ENCODE results near the gene LARGE1.

Gene LARGE1

DNA sequence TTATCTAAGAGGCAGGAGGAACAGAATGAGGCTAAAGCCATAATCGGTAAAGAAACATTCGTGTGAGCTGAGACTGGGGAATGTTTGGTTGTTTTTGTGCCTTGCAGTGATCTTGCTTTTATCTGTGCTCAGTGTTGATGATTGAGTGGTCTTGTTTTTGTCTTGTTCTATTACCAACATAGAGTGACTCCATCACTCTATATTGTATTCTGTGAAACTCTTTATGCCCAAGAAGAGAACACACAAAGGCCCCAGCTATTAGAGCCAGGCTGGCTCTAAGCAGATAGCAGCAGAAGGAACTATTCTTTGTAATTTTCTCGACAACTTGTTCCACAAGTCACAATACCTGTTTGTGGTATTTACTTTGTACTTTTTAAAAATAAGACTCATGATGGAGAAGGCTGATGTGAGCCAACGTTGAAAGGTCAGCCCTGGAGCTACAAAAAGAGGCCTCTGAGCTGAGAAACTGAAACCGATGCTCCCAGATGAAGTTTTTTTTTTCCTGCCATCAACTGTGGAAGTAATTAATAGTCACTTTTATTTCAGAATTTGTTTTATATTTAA lies 68.4 kb downstream of the LARGE1 start:
- DNase-seq, result no peak

DNA sequence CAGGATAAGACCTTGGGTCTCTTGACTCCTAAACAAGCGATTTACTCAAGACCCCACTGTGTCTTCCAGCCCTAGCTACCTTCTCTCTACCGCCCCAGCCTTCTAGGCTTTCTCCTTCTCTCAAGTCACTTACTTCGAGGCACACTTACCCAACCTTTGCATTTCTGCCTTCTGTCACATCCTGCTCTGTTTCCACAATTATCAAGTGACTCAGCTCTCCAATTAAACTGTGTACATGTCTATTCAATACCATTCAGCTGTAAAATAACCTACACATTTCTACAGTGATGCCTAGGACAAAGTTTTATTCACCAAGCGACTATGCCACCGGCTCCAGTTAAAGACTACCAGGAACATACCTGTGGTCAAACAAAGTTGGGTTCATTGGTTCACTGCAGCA lies 69.0 kb downstream of the LARGE1 start:
- no peak for DNase-seq

DNA sequence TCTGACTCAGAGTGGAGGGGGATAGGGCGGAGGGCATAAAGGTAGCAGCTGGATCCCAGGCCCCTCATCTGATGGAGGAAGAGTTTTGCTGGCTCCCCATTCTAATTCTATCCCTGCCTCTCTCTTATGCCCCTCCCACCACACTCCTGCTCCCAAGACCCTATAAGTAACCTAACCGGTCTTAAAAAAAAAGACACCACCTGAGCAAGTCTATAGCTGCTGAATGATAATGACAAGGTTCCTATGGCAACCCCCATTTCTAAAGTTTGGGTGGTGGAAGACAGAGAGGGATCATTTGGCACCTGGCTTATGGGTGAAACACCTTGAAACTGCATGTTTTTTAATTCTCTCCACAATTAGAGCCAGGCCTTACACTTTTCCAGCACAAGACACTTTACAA lies 69.6 kb downstream of the LARGE1 start:
- DNase-seq, result no peak

DNA sequence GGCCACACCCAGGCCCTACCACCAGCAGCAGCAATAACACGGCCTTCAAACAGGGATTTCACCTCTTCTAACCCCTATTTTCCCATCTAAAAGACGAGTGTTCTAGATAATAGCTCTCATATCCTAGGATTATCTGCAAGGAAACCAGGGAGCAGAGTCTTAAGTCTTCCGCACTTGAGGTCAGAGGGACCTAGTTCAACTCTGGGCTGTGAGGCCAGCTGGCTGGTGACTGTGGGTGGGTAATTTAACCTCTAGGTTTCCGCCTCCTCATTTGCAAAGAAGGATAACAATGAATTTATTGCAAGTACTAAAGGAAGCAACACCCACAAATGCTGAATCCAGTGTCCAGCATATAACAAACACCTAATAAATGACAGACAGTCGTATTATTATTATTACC lies 70.1 kb downstream of the LARGE1 start:
- no peak for DNase-seq

DNA sequence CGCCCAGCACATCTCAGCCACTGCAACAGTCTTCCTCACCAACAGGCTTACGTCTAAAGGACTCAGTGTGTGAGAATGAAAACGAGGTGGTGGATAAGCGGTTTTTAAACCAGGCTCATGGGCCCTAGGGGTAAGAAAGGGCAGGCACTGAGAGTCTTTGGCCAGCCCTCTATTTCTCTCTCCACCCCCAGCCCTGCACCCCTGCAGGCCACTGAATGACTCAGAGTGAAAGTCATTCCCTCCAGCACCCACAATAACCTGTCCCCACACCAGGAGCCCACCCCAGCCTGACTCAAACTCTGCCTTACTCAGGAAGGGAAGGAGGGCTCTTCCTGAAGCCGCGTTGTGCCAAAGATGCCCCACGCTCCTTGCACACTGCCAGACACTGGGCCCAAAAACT lies 72.0 kb downstream of the LARGE1 start:
- no peak for DNase-seq

DNA sequence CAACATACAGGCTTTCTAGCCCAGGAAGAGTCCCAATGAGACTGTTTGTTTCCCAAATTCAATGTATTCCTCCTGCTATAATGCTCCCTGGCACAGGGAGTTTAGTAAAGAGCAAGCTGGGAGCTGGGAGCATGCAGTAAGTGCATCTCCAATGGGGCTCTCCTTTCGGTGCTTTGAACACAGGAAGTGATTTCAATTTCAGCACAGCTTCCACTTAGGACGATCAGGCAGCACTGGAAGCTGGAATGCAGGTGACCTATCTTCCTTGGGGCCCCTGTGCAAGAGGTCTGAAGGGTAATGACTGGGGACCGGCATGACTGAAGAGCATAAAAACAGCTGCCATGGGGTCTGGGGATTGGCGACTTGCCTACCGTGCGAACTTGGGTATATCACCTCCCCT lies 76.0 kb downstream of the LARGE1 start:
- no peak for DNase-seq

DNA sequence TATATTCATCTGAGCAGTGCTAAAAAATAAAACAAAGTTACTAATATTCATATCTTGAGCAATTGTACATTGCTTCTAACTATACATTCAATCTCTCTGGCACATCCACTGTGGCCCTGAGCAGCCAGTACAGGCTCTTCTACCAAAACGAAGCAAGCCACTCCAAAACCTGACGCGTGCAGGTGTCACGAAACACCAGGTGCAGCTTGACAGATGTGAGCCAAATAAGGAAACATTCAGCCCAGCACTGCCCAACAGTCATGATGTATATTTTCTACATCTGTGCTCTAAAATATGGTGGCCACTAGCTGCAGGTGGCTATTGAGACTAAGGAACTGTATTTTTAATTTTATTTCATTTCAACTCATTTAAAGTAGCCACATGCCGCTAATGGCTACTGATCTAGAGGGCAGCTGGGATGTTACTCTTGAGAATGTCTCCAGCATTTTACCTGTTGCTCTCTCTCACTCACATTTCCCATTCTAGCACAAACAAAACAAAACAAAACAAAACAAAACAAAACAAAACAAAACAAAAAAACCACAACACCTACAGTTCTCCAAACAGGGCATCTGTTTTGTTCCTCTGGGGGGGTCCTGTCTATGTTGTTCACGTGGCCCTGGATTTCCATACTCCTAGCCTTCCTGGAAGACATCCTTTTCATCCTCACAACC lies 77.7 kb downstream of the LARGE1 start:
- no peak for DNase-seq

DNA sequence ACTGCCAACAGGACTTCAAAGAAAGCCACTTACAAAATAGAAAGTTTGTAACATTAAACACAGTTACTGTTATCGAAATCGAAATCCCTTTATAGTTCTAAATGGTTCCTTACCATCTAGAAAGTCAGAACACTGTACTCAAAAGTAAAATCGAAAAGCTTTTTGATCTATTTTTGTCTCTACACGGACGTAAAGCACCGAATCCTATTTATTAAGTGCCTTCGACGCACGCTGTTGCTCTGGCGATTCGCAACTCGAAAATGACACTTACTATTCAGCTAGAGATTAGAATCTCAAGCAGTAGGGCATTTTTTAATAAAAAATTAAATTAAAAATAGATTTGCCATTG lies 78.3 kb downstream of the LARGE1 start:
- DNase-seq, result no peak

DNA sequence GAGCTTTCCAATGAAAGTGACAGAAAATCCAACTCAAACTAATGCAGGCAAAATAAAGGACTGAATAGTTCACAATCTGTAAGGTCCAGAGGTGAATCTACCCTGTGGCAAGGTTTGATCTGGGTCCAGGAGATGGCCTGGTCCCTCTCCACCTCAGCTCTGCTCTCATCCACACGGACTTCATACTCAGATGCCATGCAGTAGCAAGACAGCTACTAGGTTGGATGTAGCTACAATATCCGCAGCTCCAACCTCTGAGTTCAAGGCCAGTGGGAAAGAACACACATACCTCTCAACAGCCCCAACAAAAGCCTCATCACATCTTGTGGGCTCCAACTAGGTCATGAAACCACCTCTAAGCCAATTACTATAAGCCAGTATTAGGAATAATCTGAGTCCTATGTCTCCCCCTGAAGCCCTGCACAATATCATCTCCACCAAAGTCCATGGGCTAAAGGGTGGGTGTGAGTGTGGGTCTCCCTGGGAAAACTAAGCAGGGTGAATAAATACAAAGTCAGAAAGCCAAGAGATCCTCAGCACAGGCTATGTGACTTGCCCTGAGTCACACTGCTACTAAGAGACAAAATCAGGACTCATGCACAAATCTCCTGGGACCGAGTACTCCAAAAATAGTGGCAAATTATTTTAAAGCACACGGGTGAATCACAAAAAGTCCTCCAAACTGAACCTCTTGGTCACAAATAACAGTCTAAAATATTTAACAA lies 78.8 kb downstream of the LARGE1 start:
- no peak for DNase-seq

DNA sequence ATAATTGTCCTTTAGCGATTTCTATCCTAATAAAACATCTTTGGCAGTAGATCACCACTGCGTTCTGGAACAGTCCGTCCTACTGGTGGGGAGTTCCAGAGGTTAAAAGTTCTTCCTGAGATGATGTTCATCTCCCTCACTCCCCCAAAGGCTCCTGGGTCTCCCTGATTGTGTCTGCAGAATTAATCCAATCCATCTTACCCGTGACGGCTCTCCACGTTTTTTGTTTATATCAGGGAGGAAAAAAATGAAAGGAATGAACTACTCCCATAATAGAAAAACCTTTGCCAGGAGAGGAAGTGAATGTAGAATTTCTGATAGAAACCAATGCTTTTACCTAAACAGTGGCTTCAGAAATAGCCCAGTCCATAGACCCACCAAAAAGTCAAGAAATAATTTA lies 81.6 kb downstream of the LARGE1 start:
- no peak for DNase-seq

DNA sequence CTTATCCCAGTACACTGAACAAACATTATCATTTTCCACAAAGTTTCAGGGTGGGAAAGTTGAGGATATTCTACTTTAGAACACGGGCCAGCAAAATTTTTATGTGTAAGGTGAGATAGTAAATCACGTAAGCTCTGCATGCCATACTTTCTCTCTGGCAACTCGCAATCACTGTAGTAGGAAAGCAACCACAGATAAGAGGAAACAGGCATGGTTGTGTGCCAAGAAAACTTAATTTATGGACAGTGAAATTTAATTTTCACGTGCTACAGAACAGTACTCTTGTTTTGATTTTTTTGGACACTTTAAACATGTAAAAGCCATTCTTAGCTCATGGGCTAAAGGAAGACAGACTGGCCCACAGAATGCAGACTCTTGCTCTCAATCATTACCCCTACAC lies 82.5 kb downstream of the LARGE1 start:
- no peak for DNase-seq

DNA sequence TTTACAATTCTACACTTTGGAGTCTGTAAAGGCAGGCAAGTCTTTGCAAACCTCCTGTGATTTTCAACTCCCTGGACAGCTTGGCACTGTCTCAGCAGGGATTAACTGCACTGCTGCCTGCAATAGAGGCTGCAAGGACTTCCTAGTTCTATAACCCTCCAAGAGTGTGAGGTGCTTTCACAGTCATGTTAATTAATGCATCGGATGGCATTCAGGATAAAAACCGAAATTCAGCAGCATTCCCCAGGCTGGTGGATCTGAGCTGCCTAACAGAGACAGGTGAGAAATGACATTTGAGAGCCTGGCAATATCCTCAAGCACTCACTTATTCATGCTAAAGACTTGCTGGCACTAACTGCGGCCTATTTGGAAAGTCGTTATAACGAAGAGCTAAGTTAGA lies 85.0 kb downstream of the LARGE1 start:
- DNase-seq, result no peak

DNA sequence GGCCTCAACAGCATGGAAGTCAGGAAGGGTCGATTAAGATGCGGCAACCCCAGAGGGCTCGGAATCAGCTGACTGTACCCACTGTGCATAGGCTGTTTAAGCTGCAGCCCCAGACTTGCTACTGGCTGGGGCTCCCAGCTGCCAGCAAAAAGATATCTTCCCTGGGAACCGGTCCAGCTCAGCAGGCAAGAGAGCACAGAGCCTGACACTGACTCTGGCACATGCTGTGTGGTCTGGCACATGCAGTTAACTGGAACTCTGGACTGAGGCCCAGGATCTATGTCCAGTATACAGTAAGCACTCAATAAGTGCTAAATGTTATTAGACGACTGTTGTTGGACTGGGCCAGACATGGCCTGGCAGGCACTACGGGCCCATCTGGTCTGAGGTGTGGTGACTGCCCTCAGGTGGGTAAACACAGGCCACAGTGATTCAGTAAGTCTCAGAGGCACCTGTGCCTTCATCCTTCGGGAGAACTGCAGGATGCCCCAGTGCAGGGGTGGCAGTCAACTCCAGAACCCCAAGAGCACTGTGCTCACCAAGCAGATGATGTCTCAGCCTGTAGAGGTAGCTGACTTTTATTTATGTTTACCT lies 87.6 kb downstream of the LARGE1 start:
- DNase-seq, result no peak

DNA sequence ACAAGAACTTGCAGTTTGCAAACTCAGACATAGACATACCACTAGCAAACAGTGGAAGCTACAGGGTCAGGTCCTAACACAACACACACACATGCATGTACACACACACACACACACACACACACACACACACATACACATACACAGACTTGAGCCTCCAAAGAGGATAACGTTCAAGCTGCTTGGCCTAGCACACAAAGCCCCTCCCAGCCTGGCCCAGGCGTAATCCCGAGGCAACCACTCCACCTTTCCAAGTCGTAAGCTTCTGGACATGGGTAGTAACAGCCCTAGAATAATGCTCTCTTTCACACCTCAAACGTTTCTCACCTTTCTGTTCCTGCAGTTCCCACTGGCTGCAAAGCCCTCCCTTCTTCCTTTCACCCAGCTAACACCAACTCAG lies 88.6 kb downstream of the LARGE1 start:
- DNase-seq, result no peak

DNA sequence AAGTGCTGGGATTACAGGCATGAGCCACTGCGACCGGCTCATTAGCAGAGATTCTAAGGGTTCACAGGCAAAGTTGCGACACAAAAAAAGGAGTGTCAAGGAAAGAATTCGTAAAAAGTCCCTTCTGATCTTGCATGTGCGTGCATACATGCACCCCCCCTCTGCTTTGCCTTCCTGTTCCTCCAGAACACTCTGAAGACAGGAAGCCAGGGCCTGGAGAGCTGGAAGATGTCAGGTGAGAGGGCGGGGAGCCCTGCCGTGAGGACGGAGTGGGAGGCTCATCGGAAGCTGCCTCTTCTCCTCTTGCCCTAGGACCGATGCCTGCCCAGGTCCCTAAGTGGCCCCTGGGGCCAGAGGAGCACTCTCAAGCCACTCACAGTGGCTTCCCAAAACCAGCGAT lies 89.1 kb downstream of the LARGE1 start:
- DNase-seq, result no peak

DNA sequence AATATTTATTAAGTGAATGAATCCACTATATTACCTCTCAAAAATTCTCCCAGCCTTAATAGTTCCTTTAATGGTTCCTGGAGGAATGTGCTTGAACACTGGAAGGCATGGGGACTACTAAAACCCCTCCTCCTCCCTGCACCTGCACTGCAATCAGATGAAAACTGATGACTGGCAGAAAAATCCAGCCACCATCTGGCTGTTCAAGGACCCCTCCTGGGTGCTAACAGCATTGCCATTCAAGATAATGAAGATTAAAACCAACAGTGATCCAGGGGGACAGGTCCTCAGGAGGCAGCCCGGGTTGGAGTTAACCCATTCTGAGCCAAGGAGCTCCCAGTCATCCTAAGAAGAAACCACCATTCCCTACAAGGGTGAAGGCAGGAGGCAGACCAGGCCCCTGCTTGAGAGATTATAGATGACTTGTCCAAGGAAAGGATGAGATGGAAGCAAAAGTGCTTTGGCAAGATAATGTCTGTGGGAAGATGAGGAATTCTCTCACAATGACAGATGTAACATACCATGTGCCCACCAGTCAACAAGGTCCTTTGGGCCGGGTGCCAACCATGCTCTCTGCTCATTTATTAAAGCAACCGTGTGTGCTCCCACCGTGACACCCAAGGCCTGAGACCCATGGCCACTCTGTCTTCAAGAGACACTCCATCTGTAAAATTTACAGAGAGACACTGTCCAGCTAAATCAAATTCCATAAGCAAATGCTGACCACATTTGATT lies 90.6 kb downstream of the LARGE1 start:
- DNase-seq, result no peak

DNA sequence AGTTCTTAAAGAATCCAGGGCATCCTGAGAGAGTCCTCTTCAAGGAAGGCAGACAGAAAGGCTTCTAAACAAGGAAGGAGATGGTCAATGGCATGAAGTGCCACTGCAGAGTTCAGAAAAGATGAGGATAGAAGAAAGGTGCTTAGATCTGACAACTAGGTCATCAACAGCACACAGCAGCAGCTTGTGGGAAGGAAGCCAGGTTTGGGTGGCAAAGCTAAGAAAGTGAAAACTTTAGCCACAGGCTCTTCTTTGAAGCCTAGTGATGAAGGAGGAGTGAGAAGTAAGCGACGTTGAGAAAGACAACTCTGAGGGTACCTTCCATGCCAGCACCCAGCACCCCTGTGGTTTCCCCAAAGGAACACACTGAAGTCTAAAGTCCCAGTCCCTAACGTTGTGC lies 92.0 kb downstream of the LARGE1 start:
- no peak for DNase-seq

DNA sequence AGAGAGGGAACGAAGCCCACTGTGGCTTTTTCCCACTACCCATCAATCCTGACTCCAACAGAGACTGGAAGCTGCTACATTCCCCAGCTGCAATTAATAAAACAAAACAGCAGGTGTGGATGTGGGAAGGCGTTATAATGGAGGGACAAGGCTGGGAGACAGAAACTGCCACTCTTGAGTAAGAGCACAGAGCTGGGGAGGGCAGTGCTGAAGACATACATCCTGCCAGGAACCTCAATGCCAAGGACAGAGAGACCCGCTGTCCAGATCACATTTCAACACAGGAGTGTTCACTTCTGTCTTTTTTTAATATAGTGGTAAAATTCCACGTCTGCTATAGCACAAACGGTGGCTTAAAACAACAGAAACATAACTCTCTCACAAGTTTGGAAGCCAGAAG lies 94.5 kb downstream of the LARGE1 start:
- DNase-seq, result no peak

DNA sequence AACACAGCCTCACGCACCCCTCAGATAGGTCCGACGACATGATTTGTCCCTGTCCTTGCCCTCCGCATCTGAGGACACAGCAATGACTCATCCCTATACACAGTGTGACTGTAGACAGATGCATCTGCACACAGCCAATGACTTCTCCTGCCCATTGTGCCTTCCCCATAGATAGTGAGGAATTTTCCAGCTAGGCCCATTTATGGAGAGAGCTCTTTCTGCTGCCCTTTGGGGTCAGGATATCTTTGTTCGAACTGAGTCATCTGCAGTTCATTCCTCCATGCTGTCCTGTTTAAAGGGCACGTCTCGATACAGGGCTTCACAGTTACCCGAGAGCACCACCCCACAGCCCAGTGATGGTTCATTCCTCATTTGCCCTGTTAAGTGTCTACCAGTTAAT lies 96.7 kb downstream of the LARGE1 start:
- no peak for DNase-seq

DNA sequence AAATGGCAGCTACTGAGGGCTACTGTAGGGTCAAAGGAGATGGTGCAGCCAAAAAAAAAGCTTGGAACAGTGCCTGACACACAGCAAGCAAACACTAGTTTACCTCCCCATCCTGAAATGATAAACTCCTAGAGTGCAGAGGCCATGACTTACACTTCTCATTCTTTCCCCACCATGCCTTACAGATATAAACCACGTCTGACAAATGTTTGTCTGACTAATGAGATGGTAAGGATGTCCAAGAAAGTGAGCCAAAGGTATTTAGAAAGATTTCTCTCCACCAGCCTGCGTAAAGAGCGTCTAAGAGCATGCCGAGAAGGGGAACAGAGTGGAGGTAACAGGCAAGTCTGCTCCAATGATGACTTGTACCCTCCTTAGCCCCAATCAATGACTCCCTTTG lies 99.0 kb downstream of the LARGE1 start:
- DNase-seq, result no peak

DNA sequence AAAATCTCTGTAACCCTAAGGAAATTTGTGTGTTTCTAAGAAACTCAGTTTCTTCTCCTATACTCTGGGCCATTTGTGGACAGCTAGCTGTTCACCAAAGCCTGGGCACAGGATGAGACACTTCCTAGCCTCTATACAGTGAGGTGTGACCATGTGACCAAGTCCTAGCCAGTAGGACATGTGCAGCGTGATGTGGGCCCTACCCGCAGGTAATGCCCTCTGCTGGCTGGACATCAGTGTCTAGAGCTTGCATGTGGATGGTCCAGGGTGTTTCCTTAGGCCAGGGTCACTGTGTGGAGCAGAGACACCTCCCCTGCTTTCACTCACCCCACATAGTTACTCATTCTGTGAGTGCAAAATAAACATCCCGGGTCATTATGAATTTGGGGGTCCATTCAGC lies 100.5 kb downstream of the LARGE1 start:
- DNase-seq, result no peak

DNA sequence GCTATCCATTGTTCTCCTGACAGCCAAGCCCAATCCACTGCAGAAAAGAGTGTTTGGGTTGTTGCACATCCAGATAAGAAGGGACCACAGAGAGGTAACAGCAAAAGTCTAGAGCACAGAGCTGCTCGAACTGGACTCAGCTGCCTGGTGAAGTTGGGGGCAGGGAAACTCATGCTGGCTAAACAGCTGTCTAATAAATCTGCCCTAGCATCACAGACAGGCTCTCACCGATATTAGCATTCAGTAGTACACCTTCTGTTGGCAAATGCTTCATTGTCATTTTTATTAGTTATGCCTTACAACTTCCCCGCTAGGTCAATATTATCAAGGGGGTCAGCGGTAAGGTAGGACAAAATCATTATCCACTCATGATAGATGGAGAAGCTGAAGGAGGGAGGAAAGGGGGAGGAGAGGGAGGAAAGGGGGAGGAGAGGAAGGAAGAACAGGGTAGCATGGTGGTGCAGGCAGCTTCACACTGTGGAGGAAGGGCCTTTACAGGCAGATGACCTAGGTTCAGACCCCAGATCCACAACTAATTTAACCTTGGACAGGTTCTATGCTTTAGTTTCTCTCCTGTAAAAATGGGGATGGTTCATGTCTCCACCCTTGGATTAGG lies 102.7 kb downstream of the LARGE1 start:
- no peak for DNase-seq

DNA sequence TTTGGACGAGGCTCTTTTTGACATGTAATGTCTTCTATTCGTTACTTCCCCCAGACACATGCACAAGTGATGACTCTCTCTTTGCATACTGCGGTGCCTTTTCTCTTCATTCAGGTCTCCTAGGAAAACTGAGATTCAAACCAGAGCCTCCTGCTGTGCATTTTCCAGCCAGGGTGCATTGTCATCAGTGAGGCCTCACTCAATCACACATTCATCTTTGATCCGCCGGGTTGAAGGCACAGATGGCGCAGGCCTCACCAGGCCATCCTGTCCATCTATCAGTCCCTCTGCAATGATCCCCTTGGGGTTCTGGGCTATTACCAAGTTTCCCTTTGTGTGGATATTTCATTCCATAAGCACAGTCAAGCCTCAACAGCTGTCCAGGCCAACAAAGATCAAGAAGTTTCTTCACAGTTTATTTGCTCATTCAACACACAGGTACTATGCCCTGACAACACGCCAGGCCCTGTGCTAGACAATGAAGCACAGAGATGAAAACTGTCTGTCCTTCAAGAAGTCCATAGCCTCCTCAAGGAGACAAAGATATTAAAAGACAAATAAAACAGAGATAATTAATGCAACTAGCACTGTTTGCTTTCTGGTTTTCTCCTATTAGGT lies 107.8 kb downstream of the LARGE1 start:
- no peak for DNase-seq
